HUDEP-2 (cell line): ENCODE data around the gene C6orf132.
A peak's percentile ranks its signal among the peaks of the same experiment; 100 is the strongest.

ENCODE experiments used
- DNase-seq, 76 experiments: peaks; one replicate each; lab custom pipeline; 2025; ENCODE audit not compliant: unreplicated experiment in 76 of 76; lab: John Stamatoyannopoulos, UW

The C6orf132 gene

DNA sequence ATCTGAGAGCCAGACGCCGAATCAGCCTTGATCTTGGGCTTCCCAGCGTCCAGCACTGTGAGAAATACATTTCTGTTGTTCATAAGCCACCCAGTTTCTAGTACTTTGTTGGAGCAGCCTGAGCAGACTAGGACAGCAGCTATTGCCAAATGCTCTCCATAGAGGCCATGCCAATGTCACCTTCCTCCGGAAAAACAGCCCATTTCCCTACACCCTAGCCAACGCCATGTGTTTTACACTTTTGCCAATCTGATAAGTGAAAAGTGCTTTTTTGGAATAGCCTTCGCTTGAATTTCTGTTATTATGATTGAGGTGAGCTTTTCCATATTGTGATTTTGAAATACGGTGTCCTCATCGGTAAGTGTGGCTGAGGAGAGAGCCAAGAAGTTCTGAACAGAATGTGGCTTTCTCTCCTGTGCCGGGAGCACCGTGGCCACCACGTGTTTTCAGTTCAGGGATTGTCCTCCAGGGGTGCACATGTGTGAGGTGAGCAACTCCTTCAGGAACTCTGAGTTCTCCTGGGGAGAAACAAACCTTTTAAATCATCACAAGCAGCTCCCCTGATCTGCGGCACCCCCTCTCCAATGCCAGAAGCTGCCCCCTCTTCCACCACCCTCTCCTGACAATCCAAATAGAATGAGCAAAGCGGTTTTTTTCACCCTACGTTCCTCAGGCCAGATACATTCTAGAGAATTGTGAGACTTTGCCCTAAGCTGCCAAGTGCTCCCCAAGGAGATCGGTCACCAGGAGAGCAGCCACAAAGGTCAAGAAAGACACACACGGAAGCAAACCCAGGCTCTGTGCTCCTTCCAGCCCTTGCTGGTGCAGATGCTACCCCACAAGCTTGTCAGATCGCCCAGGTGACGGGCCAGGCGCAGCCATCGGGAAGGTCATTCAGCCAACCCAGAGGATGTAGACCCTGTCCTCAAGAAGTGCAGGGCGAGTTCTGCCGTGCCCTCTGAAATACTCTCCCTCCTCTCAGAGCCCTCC lies 56.1 kb downstream of the C6orf132 start:
- no peak for DNase-seq

DNA sequence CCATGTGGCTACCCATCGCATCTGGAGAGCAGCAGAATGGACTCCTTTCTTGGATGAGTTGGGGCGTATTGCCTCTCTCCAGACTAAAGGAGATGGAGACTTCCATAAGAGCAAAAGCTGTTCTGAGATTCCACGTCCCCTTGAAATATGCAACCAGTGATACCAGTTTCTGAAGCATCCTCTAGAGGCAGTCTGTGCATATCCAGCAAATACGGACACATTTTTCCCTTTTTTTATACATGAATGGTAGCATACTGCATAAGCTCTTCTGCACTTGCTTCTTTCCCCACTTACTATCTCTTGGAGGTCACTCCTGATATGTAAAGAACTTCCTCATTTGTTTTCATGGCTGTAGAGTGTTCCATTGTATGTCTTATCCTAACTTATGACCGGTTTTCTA lies 57.5 kb downstream of the C6orf132 start:
- no peak for DNase-seq

DNA sequence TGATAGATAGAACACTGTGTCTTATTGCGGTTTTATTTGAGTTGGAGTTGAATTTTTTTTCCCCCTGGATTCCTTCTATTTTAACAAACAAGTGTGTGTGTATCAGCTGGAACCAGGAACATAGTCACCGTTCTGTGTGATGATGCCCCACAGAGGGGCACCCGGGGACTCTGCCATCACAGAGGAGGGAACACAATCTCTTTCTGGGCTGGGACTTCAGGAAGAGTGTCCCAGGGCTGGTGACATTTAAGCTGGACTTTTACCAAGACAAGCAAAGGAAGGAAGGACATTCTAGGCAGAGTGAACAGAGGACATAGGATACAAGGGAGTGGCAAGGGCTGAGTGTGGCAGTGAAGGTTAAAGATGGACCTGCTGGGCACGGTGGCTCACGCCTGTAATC lies 58.9 kb downstream of the C6orf132 start:
- no peak for DNase-seq

DNA sequence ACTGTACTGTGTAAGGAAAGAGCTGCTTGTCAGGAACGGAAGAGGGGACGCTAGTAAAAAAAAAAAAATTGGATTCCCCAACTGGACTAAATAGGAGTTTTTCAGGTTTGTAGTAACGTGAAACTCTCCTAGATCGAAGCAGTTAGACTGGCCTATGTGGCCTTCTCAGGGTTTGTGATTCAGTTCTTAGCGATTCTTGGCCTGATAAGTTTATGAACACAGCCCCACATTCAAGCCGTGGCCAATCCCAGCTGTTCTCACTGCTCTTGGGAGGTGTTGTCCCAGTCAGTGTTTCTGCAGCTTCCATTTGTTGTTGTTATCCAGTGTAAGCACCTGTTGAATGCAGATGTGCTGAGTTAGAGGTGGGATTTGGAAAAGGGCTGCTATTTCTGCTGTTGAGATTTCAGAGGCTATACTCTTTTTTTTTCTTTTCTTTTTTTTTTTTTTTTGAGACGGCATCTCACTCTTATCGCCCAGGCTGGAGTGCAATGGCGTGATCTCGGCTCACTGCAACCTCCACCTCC lies 62.4 kb downstream of the C6orf132 start:
- no peak for DNase-seq

DNA sequence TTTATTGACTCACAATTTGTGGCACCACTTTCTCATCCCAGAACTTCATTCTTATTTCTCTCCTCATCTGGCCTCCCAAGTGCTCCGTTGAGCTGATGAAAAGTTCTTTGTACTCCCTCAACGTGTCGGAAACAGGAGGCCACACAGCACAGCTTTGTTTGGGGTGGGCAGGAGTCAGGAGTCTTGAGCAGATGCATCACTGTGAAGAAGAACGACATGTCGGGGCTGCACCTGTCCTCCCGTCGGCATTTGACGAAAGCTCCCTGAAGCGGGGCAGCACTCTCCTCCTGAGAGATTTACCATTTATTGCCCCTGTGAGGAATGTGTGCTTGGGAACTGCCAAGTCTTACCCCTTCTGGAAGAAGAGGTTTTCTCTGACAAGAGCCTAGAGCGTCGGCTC lies 64.0 kb downstream of the C6orf132 start:
- no peak for DNase-seq

DNA sequence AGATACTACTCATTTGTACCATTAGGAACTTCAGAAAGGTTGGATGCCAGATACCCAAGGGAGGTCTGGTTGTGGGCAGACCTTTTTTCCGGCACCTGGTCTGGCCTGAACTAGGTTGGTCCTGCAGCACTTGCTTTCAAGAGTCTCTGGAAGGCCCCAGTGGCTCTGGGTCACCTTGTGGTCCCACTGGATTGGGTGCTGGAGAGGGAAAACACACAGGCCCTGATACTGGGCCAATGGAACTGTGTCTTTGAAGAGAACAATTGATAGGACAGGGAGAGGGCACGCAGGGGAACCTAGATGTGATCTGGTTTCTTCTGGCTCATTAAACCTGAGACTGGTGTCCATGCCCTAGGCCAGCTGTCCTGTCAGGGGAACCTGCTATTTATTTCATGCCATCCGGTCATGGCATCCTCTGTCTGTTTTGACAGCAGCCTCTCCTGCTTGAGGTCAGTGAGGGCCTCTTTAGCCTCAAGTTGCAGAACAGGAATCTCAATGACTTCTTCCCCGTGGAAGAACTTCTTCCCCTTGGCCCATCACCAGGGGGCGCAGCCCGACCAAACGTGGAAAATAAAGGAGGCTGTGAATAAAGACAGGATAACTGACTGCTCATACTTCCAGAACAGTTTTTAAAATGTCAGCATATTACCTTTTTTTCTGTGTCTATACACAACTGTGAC lies 67.1 kb downstream of the C6orf132 start:
- DNase-seq: peak in 69 of 76 experiments; percentile 29 to 84 (median 70)

DNA sequence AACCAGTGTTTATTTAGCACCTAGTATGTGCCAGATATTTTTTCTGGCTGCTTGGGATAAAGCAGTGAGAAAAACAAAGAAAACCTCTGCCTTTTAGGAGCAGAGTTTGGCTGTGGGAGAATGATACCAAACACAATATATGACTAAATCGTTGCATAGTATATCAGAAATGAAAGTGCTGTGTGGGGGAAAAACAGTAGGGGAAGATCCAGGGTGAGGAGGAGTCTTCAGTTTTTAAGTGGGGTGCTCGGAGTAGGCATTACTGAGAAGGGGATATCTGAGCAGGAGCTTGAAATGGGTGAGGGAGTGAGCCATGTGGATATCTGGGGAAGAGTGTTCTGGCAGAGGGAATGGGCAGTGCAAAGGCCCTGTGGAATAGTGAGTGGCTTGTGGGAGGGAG lies 69.1 kb downstream of the C6orf132 start:
- DNase-seq: no peak

DNA sequence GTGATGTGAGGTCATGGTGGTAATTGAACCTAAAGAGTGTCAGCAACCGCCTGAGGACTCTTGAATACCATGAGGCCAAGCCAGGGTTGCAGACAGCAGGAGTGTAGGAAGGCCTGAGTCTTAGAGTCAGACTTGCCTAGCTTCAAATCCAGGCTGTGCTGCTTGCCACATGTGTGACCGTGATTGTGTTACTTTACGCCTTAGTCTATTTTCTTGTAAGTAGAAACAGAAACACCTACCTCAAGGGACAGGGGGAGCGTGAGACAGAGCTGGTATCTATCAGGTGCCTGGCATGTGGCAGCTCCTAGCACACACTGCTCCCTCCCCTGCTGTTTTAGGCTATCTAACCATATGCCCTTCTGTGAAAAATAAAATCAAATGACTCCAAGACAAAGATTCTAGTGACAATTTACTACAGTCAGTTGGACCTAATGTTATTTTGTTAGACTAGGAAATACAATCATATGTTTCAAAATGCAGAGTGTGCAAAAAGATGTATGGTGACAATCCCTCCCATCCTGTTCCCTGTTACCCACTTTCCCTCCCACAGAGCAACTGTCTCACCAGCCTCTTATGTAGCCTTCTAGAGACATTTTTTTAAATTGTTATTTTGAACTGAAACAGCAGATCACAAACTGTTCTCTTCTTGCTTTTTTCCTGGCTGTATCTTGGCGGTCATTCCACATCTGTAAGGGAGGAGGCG lies 70.4 kb downstream of the C6orf132 start:
- DNase-seq: no peak

DNA sequence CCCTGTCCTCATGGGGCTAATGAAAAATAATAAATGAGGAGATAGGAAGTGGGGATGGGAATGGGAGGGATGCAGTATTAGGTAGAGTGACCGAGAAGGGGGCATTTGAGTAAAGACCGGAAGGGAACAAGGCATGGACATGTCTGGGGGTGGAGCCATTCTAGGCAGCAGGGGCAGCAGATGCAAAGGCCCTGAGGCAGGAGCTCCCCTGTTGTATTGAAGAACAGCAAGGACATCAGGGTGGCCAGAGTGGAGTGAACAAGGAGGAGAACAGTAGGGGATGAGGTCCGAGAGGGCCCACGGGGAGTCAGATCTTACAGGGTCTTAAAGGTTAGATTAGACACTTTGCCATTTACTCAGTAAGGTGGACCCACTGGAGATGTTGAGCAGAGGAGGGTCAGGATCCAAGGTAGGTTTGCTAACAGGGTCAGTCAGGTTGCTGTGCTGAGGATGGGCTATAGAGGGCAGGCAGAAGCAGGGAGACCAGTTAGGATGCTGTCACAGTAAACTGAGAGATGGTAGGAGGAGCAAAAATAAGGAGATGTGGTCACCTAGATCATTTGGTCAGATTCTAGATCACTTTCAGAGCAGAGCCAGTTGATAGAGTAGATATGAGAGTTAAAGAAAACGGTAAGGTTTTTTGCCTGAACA lies 73.4 kb downstream of the C6orf132 start:
- no peak for DNase-seq

DNA sequence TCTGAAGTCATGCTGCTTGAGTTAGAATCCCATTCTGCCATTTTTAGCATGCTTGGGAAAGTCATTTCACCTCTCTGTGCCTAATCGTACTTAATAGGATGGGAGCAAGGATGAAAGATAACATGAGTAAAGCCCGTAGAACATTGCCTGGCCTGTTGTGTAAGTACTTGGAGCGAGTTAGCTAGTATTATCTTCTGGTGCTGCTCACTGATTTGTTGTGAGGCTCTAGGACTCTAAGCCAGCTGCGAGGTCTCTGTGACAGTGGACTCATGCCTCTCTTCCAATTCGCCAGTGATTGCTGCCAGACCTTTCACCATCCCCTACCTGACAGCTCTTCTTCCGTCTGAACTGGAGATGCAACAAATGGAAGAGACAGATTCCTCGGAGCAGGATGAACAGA lies 74.2 kb downstream of the C6orf132 start:
- no peak for DNase-seq

DNA sequence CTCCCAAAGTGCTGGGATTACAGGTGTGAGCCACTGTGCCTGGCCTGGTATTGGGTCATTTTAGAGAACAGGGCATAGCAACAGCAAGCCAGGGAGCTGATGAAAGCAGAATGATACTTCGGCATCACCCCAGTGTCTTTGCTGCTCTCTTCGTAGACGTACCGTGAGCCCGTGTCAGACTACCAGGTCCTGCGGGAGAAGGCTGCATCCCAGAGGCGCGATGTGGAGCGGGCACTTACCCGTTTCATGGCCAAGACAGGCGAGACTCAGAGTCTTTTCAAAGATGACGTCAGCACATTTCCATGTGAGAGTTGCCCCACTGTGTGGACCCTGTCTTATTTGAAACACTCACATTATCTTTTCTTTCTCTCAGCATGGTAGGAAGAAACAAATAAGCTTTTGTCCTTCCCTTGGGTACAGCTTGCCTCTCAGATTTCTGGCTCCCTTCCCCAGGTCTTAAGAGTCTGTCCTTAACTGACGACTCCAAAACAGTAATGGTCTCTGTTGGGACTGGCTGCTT lies 76.2 kb downstream of the C6orf132 start:
- DNase-seq: no peak

DNA sequence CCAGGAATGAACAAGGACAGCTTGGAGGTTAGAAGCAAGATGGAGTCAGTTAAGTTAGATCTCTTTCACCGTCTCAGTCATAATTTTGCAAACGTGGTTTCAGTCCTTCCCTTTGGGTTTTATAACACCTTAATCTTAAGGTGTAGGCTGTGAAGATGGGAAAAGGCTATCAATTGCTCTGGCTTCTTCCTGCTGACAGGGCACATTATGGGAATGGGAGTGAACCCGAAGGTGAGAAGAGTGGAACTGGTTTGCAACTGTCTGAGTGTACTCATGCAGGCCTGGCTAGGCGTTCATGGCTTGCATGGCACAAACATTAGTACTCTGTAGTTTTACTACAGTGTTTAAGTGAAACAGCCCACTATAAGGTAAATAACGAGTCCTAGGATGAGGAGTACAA lies 82.7 kb downstream of the C6orf132 start:
- DNase-seq: no peak

DNA sequence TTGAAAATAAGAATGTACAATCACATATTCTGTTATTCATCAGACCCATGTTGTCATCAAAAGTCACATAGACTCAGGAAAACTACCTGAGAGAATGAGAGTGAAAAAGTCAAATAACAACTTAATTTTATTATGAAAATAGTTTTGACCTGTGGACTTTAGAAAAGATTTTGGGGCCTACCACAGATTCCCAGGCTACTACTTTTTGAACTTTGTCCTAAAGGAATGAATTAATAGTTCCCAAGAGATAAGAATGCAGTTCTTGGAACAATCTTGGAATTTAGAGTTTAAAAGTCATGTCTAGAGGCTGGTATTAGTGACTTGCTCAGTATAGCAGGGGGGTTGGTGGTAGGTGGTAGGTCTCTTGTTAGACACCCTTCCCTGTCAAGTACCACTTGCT lies 88.8 kb downstream of the C6orf132 start:
- DNase-seq: no peak

DNA sequence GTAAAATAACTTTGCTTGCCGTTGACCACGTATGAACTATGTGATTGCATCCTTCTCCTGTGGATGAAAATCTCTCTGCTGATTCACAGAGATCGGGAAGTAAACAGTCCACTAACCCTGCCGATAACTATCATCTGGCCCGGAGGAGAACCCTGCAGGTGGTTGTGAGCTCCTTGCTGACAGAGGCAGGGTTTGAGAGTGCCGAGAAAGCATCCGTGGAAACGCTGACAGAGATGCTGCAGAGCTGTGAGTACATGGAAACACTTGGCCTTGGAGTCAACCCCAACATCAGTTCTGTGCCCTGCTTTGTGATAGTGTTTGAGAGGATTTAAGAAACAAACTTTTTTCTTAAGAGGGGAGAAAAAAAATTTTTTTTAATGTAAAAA lies 91.2 kb downstream of the C6orf132 start:
- peak in 3 of 76 experiments; percentile 30 to 34 (median 32) for DNase-seq
